Activated CD8-positive, alpha-beta T cell treated with anti-CD3 and anti-CD28 coated beads for 36 hours (primary cell): ENCODE data around the gene ANGEL2. TPM values are rescaled to one million over a fixed set of nuclear protein-coding genes. Genes with fewer than 3 reads are reported as not detected.

Experiments used
- ATAC-seq: fragments of 200-7000 bp; cut with Tn5 transposase; one replicate; pipeline ENCODE4 v1.10.0; 2021; ENCODE audit warnings: mild to moderate bottlenecking, moderate library complexity
- CTCF ChIA-PET: fragments of 350-600 bp; sonication (Branson Sonifier 250); formaldehyde crosslinking; loops from one replicate; lab custom pipeline; 2021; ENCODE audit warnings: antibody characterized with exemption; lab: Charles Lee
- POLR2A ChIA-PET: fragments of 350-600 bp; sonication (Branson Sonifier 250); formaldehyde crosslinking; loops from one replicate; lab custom pipeline; 2021; ENCODE audit warnings: antibody characterized with exemption; lab: Charles Lee
- DNase-seq: peaks from one replicate; pipeline ENCODE4 v3.0.0-alpha.2; 2020
- H3K27ac Mint-ChIP-seq: one replicate; pipeline ENCODE4 v1.8.0; 2021; ENCODE audit warnings: mild to moderate bottlenecking, mixed read lengths
- H3K27me3 Mint-ChIP-seq: one replicate; pipeline ENCODE4 v1.8.0; 2021; ENCODE audit warnings: mixed read lengths
- H3K36me3 Mint-ChIP-seq: one replicate; pipeline ENCODE4 v1.8.0; 2021; ENCODE audit warnings: low read depth, mixed read lengths
- H3K4me1 Mint-ChIP-seq: one replicate; pipeline ENCODE4 v1.8.0; 2021; ENCODE audit warnings: low read depth, mixed read lengths
- H3K4me3 Mint-ChIP-seq: one replicate; pipeline ENCODE4 v1.8.0; 2021; ENCODE audit warnings: mild to moderate bottlenecking, moderate library complexity, mixed read lengths
- H3K9me3 Mint-ChIP-seq: one replicate; pipeline ENCODE4 v1.8.0; 2021; ENCODE audit warnings: mixed read lengths
- intact Hi-C: fragments of 100-400 bp; cut with micrococcal nuclease; formaldehyde crosslinking; loops from one replicate; pipeline ENCODE4 v1.10.0; 2022
- total RNA-seq, 2 experiments: library from RNA; stranded (reverse); gene quantifications; one replicate each; pipeline ENCODE4 v1.2.3, GENCODE V29; 2021
- TF ChIP-seq, protein P1 (sequence below): fragments of 200-600 bp; IDR thresholded peaks from one replicate; pipeline ENCODE4 v1.8.0; 2022; ENCODE audit warnings: antibody characterized with exemption, mild to moderate bottlenecking

Gene ANGEL2
- total RNA-seq, 2 experiments from 2014 or later, result 41.1 to 44.2 TPM

DNA sequence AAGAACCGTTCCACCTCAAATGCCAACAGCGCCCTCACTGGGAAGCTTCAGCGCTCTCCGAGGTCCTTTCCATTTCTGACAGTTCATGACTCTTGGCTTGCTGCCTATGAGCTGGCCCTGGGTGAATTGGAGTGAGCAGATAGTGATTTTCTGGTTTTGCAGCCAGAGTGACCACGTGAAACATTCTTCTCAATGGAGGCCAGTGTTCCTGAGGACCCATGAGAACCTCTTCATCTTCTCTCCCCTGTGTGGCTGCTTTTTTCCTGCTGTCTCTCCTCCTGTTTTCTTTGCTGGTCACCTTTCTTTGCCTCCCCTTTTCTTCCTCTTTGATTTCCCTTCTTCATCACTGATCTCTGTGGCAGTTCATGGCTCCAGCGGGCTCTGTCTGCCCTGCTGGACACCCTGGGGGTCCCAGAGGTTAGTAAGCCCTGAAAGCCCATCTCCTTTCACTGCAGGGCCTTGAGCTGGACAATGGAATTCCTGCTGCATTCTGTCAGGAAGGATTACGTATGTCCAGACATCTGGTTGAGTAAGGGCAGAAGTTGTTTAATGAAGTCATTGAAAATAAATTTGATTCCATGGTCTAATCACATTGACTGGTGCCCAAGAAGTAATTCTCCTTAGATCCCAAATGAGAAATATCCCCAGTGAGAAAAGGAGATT lies 35.4 kb downstream of the ANGEL2 start:
- TF ChIP-seq, protein P1, sequence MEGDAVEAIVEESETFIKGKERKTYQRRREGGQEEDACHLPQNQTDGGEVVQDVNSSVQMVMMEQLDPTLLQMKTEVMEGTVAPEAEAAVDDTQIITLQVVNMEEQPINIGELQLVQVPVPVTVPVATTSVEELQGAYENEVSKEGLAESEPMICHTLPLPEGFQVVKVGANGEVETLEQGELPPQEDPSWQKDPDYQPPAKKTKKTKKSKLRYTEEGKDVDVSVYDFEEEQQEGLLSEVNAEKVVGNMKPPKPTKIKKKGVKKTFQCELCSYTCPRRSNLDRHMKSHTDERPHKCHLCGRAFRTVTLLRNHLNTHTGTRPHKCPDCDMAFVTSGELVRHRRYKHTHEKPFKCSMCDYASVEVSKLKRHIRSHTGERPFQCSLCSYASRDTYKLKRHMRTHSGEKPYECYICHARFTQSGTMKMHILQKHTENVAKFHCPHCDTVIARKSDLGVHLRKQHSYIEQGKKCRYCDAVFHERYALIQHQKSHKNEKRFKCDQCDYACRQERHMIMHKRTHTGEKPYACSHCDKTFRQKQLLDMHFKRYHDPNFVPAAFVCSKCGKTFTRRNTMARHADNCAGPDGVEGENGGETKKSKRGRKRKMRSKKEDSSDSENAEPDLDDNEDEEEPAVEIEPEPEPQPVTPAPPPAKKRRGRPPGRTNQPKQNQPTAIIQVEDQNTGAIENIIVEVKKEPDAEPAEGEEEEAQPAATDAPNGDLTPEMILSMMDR, result no peak
- H3K9me3 Mint-ChIP-seq, result no peaks in the 10 kb centered on the region
- no peak overlapping the region for H3K4me3 Mint-ChIP-seq
- H3K36me3 Mint-ChIP-seq, result no peaks in the 10 kb centered on the region
- ATAC-seq, result no peak
- peaks cover 13% of the 10 kb centered on the region for H3K4me1 Mint-ChIP-seq
- H3K27ac Mint-ChIP-seq, result no peak overlapping the region
- ChIA-PET CTCF (interaction anchor here (1.8 kb wide), 1 partner anchor 15 kb away, joined by 6 read pairs; no protein-coding TSS in a partner anchor), POLR2A (no interaction called here)
- intact Hi-C loops, result no loop called here
- DNase-seq, result no peak
- no peaks in the 10 kb centered on the region for H3K27me3 Mint-ChIP-seq

DNA sequence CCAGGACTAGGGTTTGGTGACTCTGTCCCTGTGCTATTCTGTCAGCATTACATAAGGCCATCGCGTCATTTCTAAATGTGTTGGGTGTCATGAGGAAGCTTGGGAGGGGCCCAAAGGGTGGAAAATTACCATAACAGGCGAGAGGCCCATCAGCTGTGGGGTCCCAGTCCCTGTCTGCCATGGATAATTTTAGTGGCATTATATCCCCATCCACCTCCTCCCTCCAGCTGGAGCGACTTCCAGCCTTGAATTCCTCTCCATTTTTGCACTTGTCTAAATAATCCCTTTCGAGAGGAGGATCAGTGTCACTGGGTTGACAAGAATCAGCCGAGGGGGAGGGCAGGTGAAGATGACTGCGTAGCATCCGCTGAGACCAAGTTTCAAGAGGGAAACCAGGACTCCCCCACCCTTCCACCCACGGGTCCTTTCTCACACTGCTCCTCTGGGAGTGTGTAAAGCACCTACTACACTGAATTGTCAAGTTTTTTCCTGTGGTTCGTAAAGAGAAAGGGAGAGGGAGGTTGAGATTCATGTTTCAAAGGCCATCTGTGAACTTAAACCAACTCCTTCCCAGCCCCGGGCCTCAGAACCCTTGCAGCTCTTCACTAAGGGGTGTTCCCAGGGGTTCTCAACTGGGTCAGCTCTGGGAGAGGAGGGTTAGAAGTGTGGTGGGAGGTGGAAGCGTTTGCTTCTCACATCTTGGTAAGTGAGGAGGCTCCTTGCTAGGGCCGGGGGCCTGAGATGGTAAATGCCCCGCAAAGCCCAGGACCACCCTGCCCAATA lies 36.1 kb downstream of the ANGEL2 start:
- Mint-ChIP-seq H3K9me3 (no peaks in the 10 kb centered on the region), H3K4me3 (no peak overlapping the region), H3K36me3 (no peaks in the 10 kb centered on the region), H3K27me3 (no peaks in the 10 kb centered on the region), H3K27ac (no peak overlapping the region), H3K4me1 (peaks cover 13% of the 10 kb centered on the region)
- DNase-seq, result peak; percentile 57
- TF ChIP-seq, protein P1, result no peak
- CTCF ChIA-PET, result interaction anchor here (1.8 kb wide), 1 partner anchor 15 kb away, joined by 6 read pairs; no protein-coding TSS in a partner anchor
- POLR2A ChIA-PET, result no interaction called here
- ATAC-seq, result peak; percentile 67
- intact Hi-C loops, result no loop called here

DNA sequence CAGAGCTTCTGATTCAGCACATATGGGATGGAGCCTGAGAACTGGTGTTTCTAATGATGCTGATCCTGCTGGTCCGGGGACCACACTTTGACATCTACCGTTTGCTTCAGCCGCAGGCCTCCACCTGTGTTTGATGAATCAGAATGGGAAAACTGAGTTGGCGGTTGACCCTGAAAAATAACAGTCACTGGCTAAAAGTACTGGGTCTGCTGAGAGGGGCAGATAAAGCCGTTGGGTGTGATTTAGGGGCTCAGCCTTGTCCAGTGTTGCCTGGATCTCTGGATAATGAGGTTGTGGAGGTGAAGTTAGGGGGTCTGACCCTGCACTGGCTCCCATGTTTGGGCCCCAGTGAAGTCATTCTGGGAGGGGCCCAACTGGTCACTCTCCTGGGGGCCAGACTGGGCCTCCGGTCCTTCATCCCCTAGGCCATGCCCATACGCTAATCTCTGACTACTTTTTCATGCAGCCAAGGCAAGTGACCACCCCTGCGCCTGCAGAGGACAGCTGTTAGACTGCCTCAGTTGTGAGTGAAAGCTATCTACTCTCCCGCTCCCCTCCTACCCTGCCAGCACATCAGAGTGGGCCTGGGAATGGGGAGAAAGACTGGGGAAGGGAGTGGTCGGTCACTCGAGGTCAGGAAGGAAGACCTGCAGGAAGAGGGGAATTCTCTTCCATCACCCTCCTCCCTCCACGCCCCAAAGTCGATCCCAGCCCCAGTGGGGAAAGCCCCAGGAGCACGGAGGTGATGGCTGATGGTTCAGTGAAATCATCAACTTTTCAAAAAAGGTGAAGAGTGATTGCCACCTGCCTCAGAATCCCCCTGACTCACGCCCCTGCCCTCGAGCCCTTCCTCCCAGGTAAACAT lies 37.7 kb downstream of the ANGEL2 start:
- ATAC-seq, result peak; percentile 8
- POLR2A ChIA-PET, result no interaction called here
- CTCF ChIA-PET, result interaction anchor here (0.9 kb wide), 1 partner anchor 10 kb away, joined by 5 read pairs; no protein-coding TSS in a partner anchor
- Mint-ChIP-seq H3K36me3 (no peaks in the 10 kb centered on the region), H3K9me3 (no peaks in the 10 kb centered on the region), H3K4me1 (peaks cover 13% of the 10 kb centered on the region), H3K4me3 (no peak overlapping the region), H3K27me3 (no peaks in the 10 kb centered on the region), H3K27ac (no peak overlapping the region)
- TF ChIP-seq, protein P1, result no peak
- peak; percentile 24 for DNase-seq
- intact Hi-C loops, result no loop called here

DNA sequence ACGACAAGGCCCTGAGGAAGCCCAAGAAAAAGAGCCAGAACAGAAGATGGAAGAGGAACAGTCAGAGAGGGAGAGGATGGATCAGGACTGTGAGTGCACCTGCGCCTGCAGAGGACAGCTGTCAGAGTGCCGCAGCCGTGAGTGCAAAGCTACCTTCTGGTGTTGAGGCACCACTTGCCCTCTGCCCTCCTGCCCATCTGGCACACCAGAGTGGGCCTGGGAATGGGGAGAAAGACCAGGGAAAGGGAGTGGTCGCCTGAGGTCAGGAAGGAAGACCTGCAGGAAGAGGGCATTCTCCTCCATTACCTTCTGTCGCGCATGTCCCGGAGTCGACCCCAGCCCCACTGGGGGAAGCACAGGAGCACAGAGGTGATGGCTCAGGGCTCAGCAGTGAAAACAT lies 39.1 kb downstream of the ANGEL2 start:
- intact Hi-C loops, result no loop called here
- H3K4me1 Mint-ChIP-seq, result peaks cover 13% of the 10 kb centered on the region
- ATAC-seq, result no peak
- POLR2A ChIA-PET, result interaction anchor here (1.0 kb wide), 1 partner anchor 8 kb away, joined by 3 read pairs; no protein-coding TSS in a partner anchor
- no peaks in the 10 kb centered on the region for H3K9me3 Mint-ChIP-seq
- H3K27me3 Mint-ChIP-seq, result no peaks in the 10 kb centered on the region
- CTCF ChIA-PET, result no interaction called here
- DNase-seq, result no peak
- no peak overlapping the region for H3K4me3 Mint-ChIP-seq
- no peak overlapping the region for H3K27ac Mint-ChIP-seq
- no peaks in the 10 kb centered on the region for H3K36me3 Mint-ChIP-seq
- TF ChIP-seq, protein P1, result no peak
